Trophoblast cell (in vitro differentiated cells and primary cell): ENCODE data around the gene GPR4.
"Not testable (repeated sequence)": the region's sequence is repeated elsewhere in the genome, so short reads cannot be mapped to it uniquely, and the experiment has no call there.

Source experiments
- DNase-seq, 2 donors: peaks; one replicate each; pipeline ENCODE4 v3.0.0-alpha.2; 2016
- H2AFZ ChIP-seq: 2 replicates; pipeline ENCODE4 v1.6.1; 2013; ENCODE audit warnings: low read length, moderate library complexity, mild to moderate bottlenecking; ENCODE audit not compliant: insufficient read depth, poor library complexity
- H2AK5ac ChIP-seq: 2 replicates; pipeline ENCODE4 v1.6.1; 2013; ENCODE audit warnings: mild to moderate bottlenecking, low read length
- H2BK120ac ChIP-seq: 2 replicates; pipeline ENCODE4 v1.6.1; 2013; ENCODE audit warnings: low read length, mild to moderate bottlenecking, moderate library complexity; ENCODE audit not compliant: insufficient read depth, poor library complexity
- H2BK12ac ChIP-seq: 2 replicates; pipeline ENCODE4 v1.6.1; 2013; ENCODE audit warnings: mild to moderate bottlenecking, low read length, moderate library complexity
- H2BK5ac ChIP-seq: 2 replicates; pipeline ENCODE4 v1.6.1; 2013; ENCODE audit warnings: low read length, low read depth, moderate library complexity, mild to moderate bottlenecking; ENCODE audit not compliant: poor library complexity
- H3K14ac ChIP-seq: 2 replicates; pipeline ENCODE4 v1.6.1; 2013; ENCODE audit warnings: mild to moderate bottlenecking, low read length
- H3K18ac ChIP-seq: 2 replicates; pipeline ENCODE4 v1.6.1; 2013; ENCODE audit warnings: mild to moderate bottlenecking, low read length
- H3K23ac ChIP-seq: 2 replicates; pipeline ENCODE4 v1.6.1; 2013; ENCODE audit warnings: low read length
- H3K27ac ChIP-seq: 2 replicates; pipeline ENCODE4 v1.5.1; 2013; ENCODE audit warnings: low read depth, mild to moderate bottlenecking, inconsistent platforms, low read length, moderate library complexity
- H3K27me3 ChIP-seq: 2 replicates; pipeline ENCODE4 v1.6.1; 2013; ENCODE audit warnings: inconsistent platforms, mild to moderate bottlenecking, low read length, moderate library complexity; ENCODE audit not compliant: insufficient read depth
- H3K36me3 ChIP-seq, 2 experiments: 1 replicate in 1 of 2; 2 replicates in 1 of 2; pipeline ENCODE4 v1.6.1; 2013; ENCODE audit warnings: low read length in 2 of 2, mild to moderate bottlenecking in 2 of 2, moderate library complexity in 1 of 2; ENCODE audit not compliant: insufficient read depth in 2 of 2, control insufficient read depth in 1 of 2
- H3K4ac ChIP-seq: 2 replicates; pipeline ENCODE4 v1.6.1; 2013; ENCODE audit warnings: low read depth, mild to moderate bottlenecking, low read length, moderate library complexity
- H3K4me1 ChIP-seq, 2 experiments: 1 replicate in 1 of 2; 2 replicates in 1 of 2; pipeline ENCODE4 v1.6.1; 2013; ENCODE audit warnings: low read length in 2 of 2, mild to moderate bottlenecking in 2 of 2, moderate library complexity in 1 of 2; ENCODE audit not compliant: insufficient read depth in 2 of 2, control insufficient read depth in 1 of 2
- H3K4me2 ChIP-seq: 2 replicates; pipeline ENCODE4 v1.6.1; 2013; ENCODE audit warnings: inconsistent platforms, mild to moderate bottlenecking, low read length, moderate library complexity
- H3K4me3 ChIP-seq: 2 replicates; pipeline ENCODE4 v1.5.1; 2013; ENCODE audit warnings: mild to moderate bottlenecking, low read depth, low read length, inconsistent platforms
- H3K79me1 ChIP-seq: one replicate; pipeline ENCODE4 v1.6.1; 2013; ENCODE audit warnings: low read length
- H3K79me2 ChIP-seq: 2 replicates; pipeline ENCODE4 v1.6.1; 2013; ENCODE audit warnings: low read length, mild to moderate bottlenecking; ENCODE audit not compliant: control insufficient read depth, insufficient read depth, poor library complexity
- H3K9ac ChIP-seq: 2 replicates; pipeline ENCODE4 v1.6.1; 2013; ENCODE audit warnings: mild to moderate bottlenecking, low read length
- H3K9me3 ChIP-seq: 2 replicates; pipeline ENCODE4 v1.6.1; 2013; ENCODE audit warnings: low read depth, mild to moderate bottlenecking, control low read depth, inconsistent platforms, low read length; ENCODE audit not compliant: insufficient read depth
- H4K12ac ChIP-seq: 2 replicates; pipeline ENCODE4 v1.6.1; 2013; ENCODE audit warnings: low read depth, mild to moderate bottlenecking, low read length, moderate library complexity
- H4K8ac ChIP-seq: 2 replicates; pipeline ENCODE4 v1.6.1; 2013; ENCODE audit warnings: low read depth, mild to moderate bottlenecking, low read length, moderate library complexity
- H4K91ac ChIP-seq: one replicate; pipeline ENCODE4 v1.6.1; 2013; ENCODE audit warnings: low read depth, mild to moderate bottlenecking, low read length, moderate library complexity
- whole genome bisulfite sequencing: extraction: QIAGEN DNeasy Blood & Tissue Kit; methylation state at CpG from one replicate; pipeline ENCODE4 v1.1.7; 2013; ENCODE audit warnings: missing lambda C conversion rate; ENCODE audit not compliant: insufficient read length, insufficient coverage; ENCODE audit errors: extremely low coverage; 5-methylcytosine and 5-hydroxymethylcytosine counted together

GPR4 gene

DNA sequence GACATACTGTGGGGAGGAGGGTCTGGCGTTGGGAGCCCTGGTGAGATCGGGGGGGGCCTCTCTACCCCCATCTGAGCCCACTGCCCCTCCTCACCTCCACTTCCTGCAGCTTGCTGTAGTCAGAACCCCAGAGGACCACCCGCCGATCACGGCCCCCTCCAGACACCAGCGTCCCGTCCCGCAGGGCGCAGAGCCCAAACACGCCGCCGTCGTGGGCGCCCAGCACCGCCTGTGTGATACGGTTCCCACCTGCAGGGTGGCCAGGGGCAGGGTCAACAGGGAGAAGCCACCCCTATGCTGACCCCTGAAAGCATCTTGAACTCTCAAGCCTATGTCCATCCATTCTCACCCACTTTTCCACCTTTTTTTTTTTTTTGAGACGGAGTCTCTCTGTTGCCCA, 19.4 kb upstream of the GPR4 start:
- peaks cover 0 to 2% of the 10 kb centered on the region in 2 experiments for H3K4me1 ChIP-seq
- H2BK12ac ChIP-seq = no peak overlapping the region
- H2AK5ac ChIP-seq = no peak overlapping the region
- no peak overlapping the region for H3K9ac ChIP-seq
- peaks cover 32 to 36% of the 10 kb centered on the region in 2 experiments for H3K36me3 ChIP-seq
- no peak overlapping the region for H2AFZ ChIP-seq
- no peaks in the 10 kb centered on the region for H3K79me2 ChIP-seq
- H4K8ac ChIP-seq = no peak overlapping the region
- WGBS = no CpG with 5 or more reads among the region's 17 CpGs
- no peaks in the 10 kb centered on the region for H3K27me3 ChIP-seq
- no peak overlapping the region for H2BK120ac ChIP-seq
- no peak overlapping the region for H3K23ac ChIP-seq
- no peak for DNase-seq
- H3K14ac ChIP-seq = no peak overlapping the region
- no peaks in the 10 kb centered on the region for H3K79me1 ChIP-seq
- no peak overlapping the region for H4K91ac ChIP-seq
- H2BK5ac ChIP-seq = no peak overlapping the region
- peaks cover 2% of the 10 kb centered on the region for H3K9me3 ChIP-seq
- no peak overlapping the region for H3K4me3 ChIP-seq
- H3K4me2 ChIP-seq = no peak overlapping the region
- no peak overlapping the region for H3K18ac ChIP-seq
- H4K12ac ChIP-seq = no peak overlapping the region
- H3K27ac ChIP-seq = no peak overlapping the region
- H3K4ac ChIP-seq = no peak overlapping the region

DNA sequence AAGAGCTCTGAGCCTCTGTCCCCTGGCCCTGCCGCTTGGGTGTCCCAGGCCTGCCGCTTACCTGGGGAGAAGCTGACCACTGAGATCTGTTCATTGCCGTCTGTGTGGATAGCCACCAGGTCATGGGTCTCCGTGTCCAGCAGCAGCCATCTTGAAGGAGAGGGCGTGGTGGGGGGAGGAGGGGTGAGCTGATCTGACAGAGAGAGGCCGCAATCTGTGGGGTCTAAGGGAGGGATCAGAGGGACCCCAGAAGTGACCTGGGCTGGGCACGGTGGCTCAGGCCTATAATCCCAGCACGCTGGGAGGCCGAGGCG, 14.6 kb upstream of the GPR4 start:
- peak overlapping the region; percentile 12 for H4K8ac ChIP-seq
- H2BK5ac ChIP-seq = no peak overlapping the region
- H3K79me1 ChIP-seq = no peaks in the 10 kb centered on the region
- H3K4me1 ChIP-seq = peaks cover 0 to 8% of the 10 kb centered on the region in 2 experiments
- no peak overlapping the region for H2BK12ac ChIP-seq
- H3K36me3 ChIP-seq = peaks cover 42 to 48% of the 10 kb centered on the region in 2 experiments
- WGBS = no CpG with 5 or more reads among the region's 10 CpGs
- H3K9me3 ChIP-seq = peaks cover 2% of the 10 kb centered on the region
- no peak overlapping the region for H3K9ac ChIP-seq
- H2BK120ac ChIP-seq = no peak overlapping the region
- no peak overlapping the region for H3K27ac ChIP-seq
- no peak overlapping the region for H2AK5ac ChIP-seq
- no peak overlapping the region for H3K18ac ChIP-seq
- peak overlapping the region; percentile 60 for H3K4me2 ChIP-seq
- H3K23ac ChIP-seq = no peak overlapping the region
- H4K12ac ChIP-seq = no peak overlapping the region
- H3K27me3 ChIP-seq = no peaks in the 10 kb centered on the region
- no peak overlapping the region for H3K14ac ChIP-seq
- no peak overlapping the region for H2AFZ ChIP-seq
- no peak overlapping the region for H3K4ac ChIP-seq
- H4K91ac ChIP-seq = no peak overlapping the region
- no peak for DNase-seq
- peak overlapping the region; percentile 41 for H3K4me3 ChIP-seq
- H3K79me2 ChIP-seq = no peaks in the 10 kb centered on the region

DNA sequence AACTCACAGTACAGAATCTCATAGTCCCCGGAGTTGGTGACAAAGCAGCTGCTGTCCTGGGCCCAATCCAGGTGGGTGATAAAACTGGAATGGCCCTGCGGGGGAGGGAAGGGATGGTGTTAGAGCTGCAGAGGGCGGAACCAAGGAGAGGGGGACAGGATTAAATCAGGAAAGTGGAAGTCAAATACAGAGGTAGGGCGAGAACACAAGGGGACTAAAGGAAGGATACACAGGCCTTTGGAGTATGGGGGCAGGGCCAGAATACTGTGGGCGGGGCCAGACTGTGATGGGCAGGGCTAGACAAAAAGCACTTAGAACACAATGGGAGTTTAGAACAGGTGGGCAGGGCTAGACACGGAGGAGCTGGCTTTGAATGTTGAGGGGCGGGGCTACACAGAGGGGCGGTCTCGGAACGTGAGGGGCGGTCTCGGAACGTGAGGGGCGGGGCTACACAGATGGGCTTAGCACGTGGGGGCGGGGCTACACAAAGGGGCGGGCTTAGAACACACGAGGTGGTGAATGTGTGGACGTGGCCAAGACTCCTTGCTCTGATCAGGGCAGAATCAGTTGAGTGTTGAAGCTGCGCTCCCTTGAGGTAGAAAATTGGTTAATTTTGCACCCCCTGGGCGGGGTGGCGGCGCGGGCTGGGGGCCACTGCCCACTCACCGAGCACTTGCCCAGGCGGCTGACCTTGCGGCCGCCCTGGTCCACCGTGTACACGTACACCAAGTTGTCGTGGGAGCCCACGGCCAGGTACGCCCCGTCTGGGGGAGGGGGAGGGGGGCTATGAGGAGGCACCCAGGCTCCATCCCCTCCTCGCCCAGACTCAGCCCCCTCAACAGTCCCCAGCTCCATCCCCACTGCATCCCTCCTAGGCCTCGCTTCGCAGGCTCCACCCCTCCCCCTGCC, 14.0 kb upstream of the GPR4 start:
- Histone ChIP-seq H3K23ac (no peak overlapping the region), H3K36me3 (peaks cover 38 to 43% of the 10 kb centered on the region in 2 experiments), H3K4me2 (peak overlapping the region; percentile 60), H3K79me1 (no peaks in the 10 kb centered on the region), H4K91ac (no peak overlapping the region), H4K8ac (peak overlapping the region; percentile 82), H3K9me3 (peaks cover 2% of the 10 kb centered on the region), H2BK12ac (no peak overlapping the region), H3K27ac (peak overlapping the region; percentile 53), H2BK5ac (no peak overlapping the region), H3K4me1 (peaks cover 0 to 8% of the 10 kb centered on the region in 2 experiments), H2AFZ (peak overlapping the region; percentile 7), H2BK120ac (no peak overlapping the region), H3K14ac (peak overlapping the region; percentile 33), H4K12ac (no peak overlapping the region), H3K79me2 (no peaks in the 10 kb centered on the region), H3K4me3 (peak overlapping the region; percentile 41), H3K27me3 (no peaks in the 10 kb centered on the region), H3K18ac (no peak overlapping the region), H3K9ac (no peak overlapping the region), H2AK5ac (no peak overlapping the region), H3K4ac (no peak overlapping the region)
- no CpG with 5 or more reads among the region's 37 CpGs for WGBS
- DNase-seq = peak; percentile 90 to 93

DNA sequence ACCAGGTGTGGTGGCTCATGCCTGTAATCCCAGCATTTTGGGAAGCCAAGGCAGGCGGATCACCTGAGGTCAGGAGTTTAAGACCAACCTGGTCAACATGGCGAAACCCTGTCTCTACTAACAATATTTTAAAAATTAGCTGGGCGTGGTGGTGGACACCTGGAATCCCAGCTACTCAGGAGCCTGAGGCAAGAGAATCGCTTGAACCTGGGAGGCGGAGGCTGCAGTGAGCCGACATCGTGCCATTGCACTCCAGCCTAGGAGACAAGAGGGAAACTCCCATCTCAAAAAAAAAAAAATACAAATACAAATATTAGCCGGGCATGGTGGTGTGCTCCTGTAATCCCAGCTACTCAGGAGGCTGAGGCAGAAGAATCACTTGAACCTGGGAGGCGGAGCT, 13.0 kb upstream of the GPR4 start:
- not testable (repeated sequence) for H3K14ac ChIP-seq, H3K4me3 ChIP-seq, H2AK5ac ChIP-seq, H3K23ac ChIP-seq, H4K8ac ChIP-seq, H3K18ac ChIP-seq, H3K27ac ChIP-seq, H3K79me2 ChIP-seq, H3K4me2 ChIP-seq, H3K79me1 ChIP-seq, H3K4ac ChIP-seq, H4K12ac ChIP-seq, H3K9me3 ChIP-seq, H2BK120ac ChIP-seq, H3K9ac ChIP-seq, H2AFZ ChIP-seq, H2BK5ac ChIP-seq, H2BK12ac ChIP-seq, H4K91ac ChIP-seq, H3K4me1 ChIP-seq, H3K27me3 ChIP-seq
- DNase-seq = peak; percentile 79
- WGBS = no CpG with 5 or more reads among the region's 9 CpGs
- peaks cover 35 to 38% of the 10 kb centered on the region in 2 experiments for H3K36me3 ChIP-seq
